GM12878 (cell line): ENCODE measurements around the gene GTPBP4. TPM values are rescaled to one million over a fixed set of nuclear protein-coding genes. Genes with fewer than 3 reads are reported as not detected.
"Not testable (repeated sequence)": the region's sequence is repeated elsewhere in the genome, so short reads cannot be mapped to it uniquely, and the experiment has no call there.

Experiments used
- ATAC-seq: fragments of 200-7000 bp; cut with Tn5 transposase; 3 replicates; pipeline ENCODE4 v1.9.1; 2020; ENCODE audit warnings: mild to moderate bottlenecking, moderate library complexity
- BruUV-seq: library from RNA; stranded (reverse); fragments of 400-500 nt; replicated peaks from 2 replicates; lab custom pipeline; 2021; lab: Mats Ljungman, UMichigan
- CTCF ChIA-PET: fragments of 300-600 bp; sonication (Branson Sonifier 250); formaldehyde crosslinking; extraction: SDS; loops from one replicate; lab custom pipeline; 2021; ENCODE audit warnings: inconsistent platforms; lab: Yijun Ruan, JAX
- POLR2A ChIA-PET: fragments of 350-600 bp; formaldehyde crosslinking; extraction: SDS; loops from one replicate; lab custom pipeline; 2021; ENCODE audit warnings: inconsistent platforms; lab: Charles Lee
- RAD21 ChIA-PET: fragments of 300-600 bp; sonication (Branson Sonifier 250); formaldehyde crosslinking; loops from one replicate; lab custom pipeline; 2023; ENCODE audit warnings: antibody characterized with exemption; ENCODE audit not compliant: unreplicated experiment; lab: Charles Lee
- SMC1A ChIA-PET: fragments of 300-600 bp; sonication (Branson Sonifier 250); formaldehyde crosslinking; loops from one replicate; lab custom pipeline; 2023; ENCODE audit not compliant: unreplicated experiment, uncharacterized antibody; lab: Charles Lee
- DNase-seq: peaks from one replicate; pipeline ENCODE4 v3.0.0-alpha.2; 2011; ENCODE audit warnings: low read depth, low spot score
- FAIRE-seq: peaks from 3 replicates; lab custom pipeline; 2011; peaks lifted over from hg19 to GRCh38; lab: Jason Lieb, UNC
- H2AFZ ChIP-seq: 2 replicates; pipeline ENCODE4 v1.6.0; 2011; ENCODE audit warnings: low read depth, low read length, control low read depth; ENCODE audit not compliant: control insufficient read depth
- H3K27ac ChIP-seq: 2 replicates; pipeline ENCODE4 v1.5.1; 2011; ENCODE audit warnings: control low read depth; ENCODE audit not compliant: control insufficient read depth, insufficient read depth
- H3K27me3 ChIP-seq, 2 experiments: replicated peaks in 1 of 2; 2 replicates each; pipeline versions ENCODE4 v1.6.0 to v1.6.1; 2011; ENCODE audit warnings: low read length in 1 of 2; ENCODE audit not compliant: control insufficient read depth in 2 of 2, insufficient read depth in 2 of 2
- H3K36me3 ChIP-seq, 2 experiments: 2 replicates each; pipeline ENCODE4 v1.5.1; 2011; ENCODE audit warnings: low read length in 1 of 2; ENCODE audit not compliant: control insufficient read depth in 2 of 2, insufficient read depth in 2 of 2
- H3K4me1 ChIP-seq: 2 replicates; pipeline ENCODE4 v1.6.1; 2011; ENCODE audit warnings: mild to moderate bottlenecking, low read length, moderate library complexity, mixed read lengths; ENCODE audit not compliant: control insufficient read depth, insufficient read depth
- H3K4me2 ChIP-seq: 2 replicates; pipeline ENCODE4 v1.6.0; 2011; ENCODE audit warnings: control low read depth; ENCODE audit not compliant: control insufficient read depth, insufficient read depth
- H3K4me3 ChIP-seq: fragments of 200-600 bp; sonication (generic); 2 replicates; pipeline ENCODE4 v1.5.1; 2016
- H3K79me2 ChIP-seq: 2 replicates; pipeline ENCODE4 v1.6.0; 2011; ENCODE audit warnings: low read length; ENCODE audit not compliant: control insufficient read depth, insufficient read depth
- H3K9ac ChIP-seq: 2 replicates; pipeline ENCODE4 v1.8.0; 2011; ENCODE audit warnings: low read length, control low read depth, mixed read lengths; ENCODE audit not compliant: control insufficient read depth, insufficient read depth
- H3K9me3 ChIP-seq: replicated peaks from 3 replicates; pipeline ENCODE4 v1.5.1; 2011; ENCODE audit warnings: mild to moderate bottlenecking, low read length; ENCODE audit not compliant: control insufficient read depth, insufficient read depth
- H4K20me1 ChIP-seq: 2 replicates; pipeline ENCODE4 v1.6.0; 2011; ENCODE audit not compliant: control insufficient read depth, insufficient read depth
- BCL11A ChIP-seq: IDR thresholded peaks from 2 replicates; pipeline ENCODE4 v1.6.1; 2011; ENCODE audit warnings: low read depth, low read length
- CBFB ChIP-seq: IDR thresholded peaks from 2 replicates; pipeline ENCODE4 v1.6.1; 2016; ENCODE audit warnings: antibody characterized with exemption, low read depth
- CEBPZ ChIP-seq: fragments of 150-350 bp; IDR thresholded peaks from 2 replicates; pipeline ENCODE4 v1.6.1; 2016; ENCODE audit warnings: low read depth, low read length
- ETV6 ChIP-seq, 2 experiments: fragments of 450-650 bp in 1 of 2; IDR thresholded peaks in 1 of 2; conservative IDR thresholded peaks in 1 of 2; 2 replicates each; pipeline ENCODE4 v1.6.1; 2014; ENCODE audit warnings: antibody characterized with exemption in 1 of 2, borderline replicate concordance in 1 of 2, low read depth in 1 of 2, mild to moderate bottlenecking in 1 of 2, moderate library complexity in 1 of 2
- MTA2 ChIP-seq: fragments of 450-650 bp; IDR thresholded peaks from 2 replicates; pipeline ENCODE4 v1.6.1; 2016; ENCODE audit warnings: low read depth, mild to moderate bottlenecking, moderate library complexity
- PKNOX1 ChIP-seq: fragments of 450-650 bp; IDR thresholded peaks from 2 replicates; pipeline ENCODE4 v1.6.1; 2016; ENCODE audit warnings: mild to moderate bottlenecking
- SKIL ChIP-seq: fragments of 450-650 bp; IDR thresholded peaks from 2 replicates; pipeline ENCODE4 v1.6.1; 2017; ENCODE audit warnings: mild to moderate bottlenecking, low read depth, inconsistent platforms; ENCODE audit not compliant: poor library complexity, severe bottlenecking
- TAF1 ChIP-seq: IDR thresholded peaks from 2 replicates; pipeline ENCODE4 v1.6.1; 2011; ENCODE audit warnings: mild to moderate bottlenecking, low read depth, low read length, borderline replicate concordance
- WGBS: methylation state at CpG from one replicate; pipeline ENCODE4 v1.1.6; 2016; ENCODE audit warnings: low lambda C conversion rate; ENCODE audit not compliant: insufficient replicate concordance, insufficient coverage; ENCODE audit errors: missing lambda C conversion rate; 5-methylcytosine and 5-hydroxymethylcytosine counted together
- in situ Hi-C: fragments of 300-500 bp; cut with MboI; formaldehyde crosslinking; loops from 9 replicates; pipeline ENCODE4 v1.14.3; 2018; ENCODE audit warnings: mixed read lengths
- intact Hi-C: fragments of 100-400 bp; cut with micrococcal nuclease; formaldehyde crosslinking; loops from one replicate; pipeline ENCODE4 v1.14.2; 2022; ENCODE audit not compliant: unreplicated experiment
- polyA plus RNA-seq, 11 experiments: library from polyadenylated mRNA; depleted of rRNA in 4 of 11; unstranded in 6 of 11; stranded (reverse) in 5 of 11; fragments of >200 nt; fragmentation: Nextera tagmentation in 4 of 11; fragmentation: Illumina TruSeq in 1 of 11; extraction: Ambion mirVana in 4 of 11; extraction: Trizol in 1 of 11; gene quantifications; 1 replicate in 1 of 11; 2 replicates in 10 of 11; pipeline versions ENCODE4 v1.2.1 to v1.2.3, GENCODE V29; 2011 to 2016; ENCODE audit warnings: inconsistent platforms in 2 of 11, missing spikeins in 2 of 11, low read depth in 1 of 11
- total RNA-seq, 4 experiments: library from RNA; depleted of rRNA in 3 of 4; stranded (reverse); fragments of >200 nt in 3 of 4; fragmentation: Illumina TruSeq in 1 of 4; extraction: Trizol in 1 of 4; gene quantifications; 2 replicates each; pipeline versions ENCODE4 v1.2.1 to v1.2.3, GENCODE V29; 2013 to 2021

Gene GTPBP4
- total and polyA plus RNA-seq, 10 of the 15 experiments (the other 5 are each of a cell fraction or from before 2014, with no cell fraction given): 58.5 to 118 (median 71.4) TPM

- TF ChIP-seq CEBPZ (no peak), CBFB (no peak), ETV6 (conservative IDR thresholded peaks at IDR 0.05 in 1 of 2, IDR thresholded peaks at IDR 0.05 in 1 of 2; ENCODE audit: borderline replicate concordance in 1 of 2, low read depth in 1 of 2) (no peak), TAF1 (no peak), PKNOX1 (no peak), MTA2 (no peak), BCL11A (no peak), SKIL (no peak)
Measured at GRCh38 chr10:1064964-1065247, 76.7 kb downstream of the GTPBP4 start (continued).

- CTCF ChIA-PET, H3K27ac ChIP-seq, H3K9ac ChIP-seq, H3K79me2 ChIP-seq, BruUV-seq, intact Hi-C loops, ATAC-seq, POLR2A ChIA-PET, H3K4me2 ChIP-seq, H2AFZ ChIP-seq, H3K9me3 ChIP-seq, SMC1A ChIA-PET, H3K36me3 ChIP-seq, FAIRE-seq, DNase-seq, H4K20me1 ChIP-seq, H3K4me1 ChIP-seq, H3K4me3 ChIP-seq, in situ Hi-C loops, RAD21 ChIA-PET, H3K27me3 ChIP-seq: not testable (repeated sequence)
- 88% methylated on average over 8 of the region's 8 CpGs for WGBS
Measured at GRCh38 chr10:1066734-1067133, 78.5 kb downstream of the GTPBP4 start.
